Measurements from ENCODE around the gene ZNF638. TPM values are rescaled to one million over a fixed set of nuclear protein-coding genes. Genes with fewer than 3 reads are reported as not detected.

ZNF638 gene
- total RNA-seq, 4 donors from 2014 or later, result 191 to 233 (median 215) TPM

DNA sequence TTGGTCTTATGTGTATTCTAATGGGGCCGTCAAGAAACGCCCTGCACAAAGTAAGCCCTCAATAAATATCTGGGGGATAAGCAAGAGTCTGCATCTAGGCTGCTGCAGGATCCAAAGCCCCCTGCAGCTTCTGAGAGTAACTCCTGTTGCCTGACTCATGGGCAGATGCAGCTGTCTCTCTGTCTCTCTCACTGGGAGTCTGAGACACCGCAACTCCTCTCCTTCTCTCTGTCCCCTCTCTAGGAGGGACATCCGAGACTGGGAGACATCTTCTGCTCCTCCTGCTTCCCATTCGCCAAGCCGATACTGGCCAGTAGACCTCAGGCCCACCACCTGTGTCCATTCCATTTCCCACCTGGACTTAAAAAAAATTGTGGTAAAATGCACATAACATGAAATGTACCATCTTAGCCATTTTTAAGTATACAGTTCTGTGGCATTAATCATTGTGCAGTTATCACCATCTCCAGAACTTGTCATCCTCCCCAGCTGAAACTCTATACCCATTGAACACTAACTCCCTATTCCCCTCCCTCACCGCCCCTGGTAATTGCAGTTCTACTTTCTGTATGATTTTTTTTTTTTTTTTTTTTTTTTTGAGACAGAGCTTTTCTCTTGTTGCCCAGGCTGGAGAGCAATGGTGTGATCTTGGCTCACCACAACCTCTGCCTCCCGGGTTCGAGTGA, 141.9 kb downstream of the ZNF638 start:
- no peak for TF ChIP-seq CTCF (IDR thresholded peaks at IDR 0.05; ENCODE audit: low read depth)

DNA sequence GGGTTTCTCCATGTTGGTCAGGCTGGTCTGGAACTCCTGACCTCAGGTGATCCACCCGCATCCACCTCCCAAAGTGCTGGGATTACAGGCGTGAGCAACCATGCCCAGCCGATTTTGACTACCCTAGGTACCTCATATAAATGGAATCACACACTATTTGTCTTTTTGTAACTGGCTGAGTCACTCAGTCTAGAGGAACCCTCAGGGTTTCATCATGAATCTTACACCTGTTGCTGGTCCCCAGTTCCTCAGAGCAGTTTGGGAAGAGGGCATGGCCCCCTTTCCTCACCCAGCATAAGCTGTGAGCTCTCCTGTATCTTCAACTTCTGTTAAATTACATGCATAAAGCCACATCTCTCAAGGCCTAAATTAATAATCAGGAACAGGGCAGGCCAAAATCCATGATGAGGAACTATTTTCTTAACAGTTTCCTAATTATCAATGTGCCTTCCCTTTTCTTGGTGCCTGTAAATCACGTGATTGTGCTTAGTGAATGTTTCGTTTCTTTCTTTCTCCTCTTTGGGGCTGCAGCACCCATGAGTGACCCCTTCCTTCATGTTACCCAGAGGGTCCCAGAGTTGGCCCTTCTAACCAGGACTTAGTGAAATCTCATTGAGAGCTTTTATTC, 142.6 kb downstream of the ZNF638 start:
- TF ChIP-seq CTCF (IDR thresholded peaks at IDR 0.05; ENCODE audit: low read depth), result no peak

- TF ChIP-seq CTCF (IDR thresholded peaks at IDR 0.05; ENCODE audit: low read depth), result no peak
These were observed 143.3 kb downstream of the ZNF638 start for GRCh38 chr2:71474744-71475397.

GRCh38 chr2:71476495-71476894, 144.9 kb downstream of the ZNF638 start:
- TF ChIP-seq CTCF (IDR thresholded peaks at IDR 0.05; ENCODE audit: low read depth), result no peak

GRCh38 chr2:71477231-71477691, 145.7 kb downstream of the ZNF638 start:
- no peak for TF ChIP-seq CTCF (IDR thresholded peaks at IDR 0.05; ENCODE audit: low read depth)

GRCh38 chr2:71478806-71479205, 147.2 kb downstream of the ZNF638 start:
- no peak for TF ChIP-seq CTCF (IDR thresholded peaks at IDR 0.05; ENCODE audit: low read depth)

DNA sequence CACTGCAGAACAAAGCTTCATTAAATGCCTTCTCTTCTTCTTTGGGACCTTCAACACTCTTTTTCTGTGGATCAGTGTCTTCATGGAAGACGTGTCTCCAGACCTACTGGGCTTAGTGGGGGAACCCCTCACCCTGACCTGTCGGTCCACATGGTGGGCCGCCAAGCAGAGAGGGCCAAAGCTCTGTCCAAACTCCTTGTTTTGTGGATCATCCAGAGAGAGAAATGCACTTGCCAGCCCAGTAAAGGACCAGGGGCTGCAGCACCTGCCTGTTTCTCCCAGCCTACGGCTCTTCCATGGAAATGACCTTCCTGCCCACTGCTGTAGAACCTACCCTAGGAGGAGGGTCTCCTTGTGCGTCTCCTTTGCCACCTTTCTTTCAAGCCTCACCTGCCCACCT, 147.7 kb downstream of the ZNF638 start:
- TF ChIP-seq CTCF (IDR thresholded peaks at IDR 0.05; ENCODE audit: low read depth), result no peak

Measured in subcutaneous adipose tissue (tissue), 4 donors.